SK-N-SH (cell line): Measurements from ENCODE around the gene TAS2R16. TPM values are rescaled to one million over a fixed set of nuclear protein-coding genes. Genes with fewer than 3 reads are reported as not detected.
"Not testable (repeated sequence)": the region's sequence is repeated elsewhere in the genome, so short reads cannot be mapped to it uniquely, and the experiment has no call there.

Experiments used
- CTCF ChIA-PET: fragments of 300-600, 350-600 bp; formaldehyde crosslinking; extraction: SDS; loops from one replicate; lab custom pipeline; 2021; lab: Yijun Ruan, JAX
- POLR2A ChIA-PET: fragments of 350-600 bp; sonication (Branson Sonifier 250); formaldehyde crosslinking; extraction: SDS; loops from one replicate; lab custom pipeline; 2020; ENCODE audit warnings: antibody characterized with exemption, inconsistent platforms; lab: Yijun Ruan, JAX
- DNase-seq: peaks from one replicate; pipeline ENCODE4 v3.0.0; 2012
- H2AFZ ChIP-seq: fragments of 200-600 bp; sonication (generic); 2 replicates; pipeline ENCODE4 v1.8.1; 2016; ENCODE audit warnings: antibody characterized with exemption, mild to moderate bottlenecking, low read depth
- H3F3A ChIP-seq: fragments of 200-600 bp; sonication (generic); replicated peaks from 2 replicates; pipeline ENCODE3; 2016; ENCODE audit warnings: antibody characterized with exemption, mild to moderate bottlenecking; ENCODE audit not compliant: insufficient read depth
- H3K27ac ChIP-seq, 2 experiments: fragments of 200-500 bp in 1 of 2; fragments of 200-600 bp in 1 of 2; sonication (Bioruptor generic) in 1 of 2; sonication (generic), shearing (Covaris generic) in 1 of 2; 2 replicates each; pipeline versions ENCODE4 v1.5.1 to v1.6.1; 2014 to 2016; ENCODE audit warnings: low read depth in 2 of 2, inconsistent platforms in 1 of 2, low read length in 1 of 2, mild to moderate bottlenecking in 1 of 2, mixed read lengths in 1 of 2
- H3K27me3 ChIP-seq: fragments of 200-600 bp; sonication (generic), shearing (Covaris generic); 2 replicates; pipeline ENCODE4 v1.6.1; 2016; ENCODE audit warnings: mixed run types; ENCODE audit not compliant: insufficient read depth
- H3K36me3 ChIP-seq, 2 experiments: fragments of 200-500 bp in 1 of 2; fragments of 200-600 bp in 1 of 2; sonication (Bioruptor generic) in 1 of 2; sonication (generic) in 1 of 2; replicated peaks in 1 of 2; 2 replicates each; pipeline versions ENCODE3 to v1.5.1; 2014 to 2016; ENCODE audit warnings: low read length in 1 of 2, mild to moderate bottlenecking in 1 of 2; ENCODE audit not compliant: insufficient read depth in 2 of 2, control insufficient read depth in 1 of 2
- H3K4me1 ChIP-seq, 2 experiments: fragments of 200-500 bp in 1 of 2; fragments of 200-600 bp in 1 of 2; sonication (Bioruptor generic) in 1 of 2; sonication (generic), shearing (Covaris generic) in 1 of 2; 2 replicates each; pipeline versions ENCODE4 v1.5.1 to v1.6.1; 2014 to 2016; ENCODE audit warnings: low read depth in 1 of 2, low read length in 1 of 2, mixed run types in 1 of 2; ENCODE audit not compliant: insufficient read depth in 2 of 2, control insufficient read depth in 1 of 2
- H3K4me2 ChIP-seq: fragments of 200-600 bp; sonication (generic), shearing (Covaris generic); 2 replicates; pipeline ENCODE4 v1.6.1; 2017; ENCODE audit warnings: mixed run types
- H3K4me3 ChIP-seq, 2 experiments: fragments of 200-500 bp in 1 of 2; fragments of 200-600 bp in 1 of 2; sonication (Bioruptor generic) in 1 of 2; sonication (generic), shearing (Covaris generic) in 1 of 2; 2 replicates each; pipeline versions ENCODE4 v1.5.1 to v1.8.1; 2014 to 2016; ENCODE audit warnings: low read depth in 2 of 2, inconsistent platforms in 1 of 2, low read length in 1 of 2, mild to moderate bottlenecking in 1 of 2, mixed read lengths in 1 of 2, moderate library complexity in 1 of 2
- H3K79me2 ChIP-seq: fragments of 200-600 bp; sonication (generic); 2 replicates; pipeline ENCODE4 v1.8.1; 2017; ENCODE audit warnings: mild to moderate bottlenecking; ENCODE audit not compliant: insufficient read depth
- H3K9ac ChIP-seq: fragments of 200-600 bp; sonication (generic); 2 replicates; pipeline ENCODE4 v1.6.1; 2017; ENCODE audit warnings: mixed run types
- H3K9me2 ChIP-seq: fragments of 200-600 bp; sonication (generic); 2 replicates; pipeline ENCODE4 v1.6.1; 2017; ENCODE audit warnings: mixed run types
- H3K9me3 ChIP-seq: fragments of 200-600 bp; sonication (generic); 2 replicates; pipeline ENCODE4 v1.6.1; 2017; ENCODE audit warnings: mixed run types, mild to moderate bottlenecking, moderate library complexity
- H4K20me1 ChIP-seq: fragments of 200-600 bp; sonication (generic); 2 replicates; pipeline ENCODE4 v1.6.1; 2017; ENCODE audit warnings: mild to moderate bottlenecking, mixed run types; ENCODE audit not compliant: insufficient read depth
- EZH2phosphoT487 ChIP-seq: fragments of 200-600 bp; sonication (generic); IDR thresholded peaks from 2 replicates; pipeline ENCODE4 v1.6.1; 2017; ENCODE audit warnings: low read depth, mixed run types, mild to moderate bottlenecking, antibody characterized with exemption, moderate library complexity, borderline replicate concordance
- FOSL2 ChIP-seq: IDR thresholded peaks from 2 replicates; pipeline ENCODE4 v1.4.0; 2012; ENCODE audit warnings: low read depth, mild to moderate bottlenecking, moderate library complexity, borderline replicate concordance
- NRF1 ChIP-seq: IDR thresholded peaks from 2 replicates; pipeline ENCODE4 v1.6.1; 2012; ENCODE audit warnings: low read depth, mild to moderate bottlenecking, low read length
- POLR2AphosphoS5 ChIP-seq: IDR thresholded peaks from 2 replicates; pipeline ENCODE4 v1.6.1; 2012; ENCODE audit warnings: low read depth, low read length
- RFX5 ChIP-seq: IDR thresholded peaks from 2 replicates; pipeline ENCODE4 v1.6.1; 2012; ENCODE audit warnings: mild to moderate bottlenecking, improper control_type of control experiment, low read length
- TCF12 ChIP-seq: IDR thresholded peaks from 2 replicates; pipeline ENCODE4 v1.4.0; 2012
- WGBS: methylation state at CpG from one replicate; pipeline ENCODE4 v1.1.6; 2017; ENCODE audit warnings: low lambda C conversion rate; 5-methylcytosine and 5-hydroxymethylcytosine counted together
- polyA plus RNA-seq, 3 experiments: library from polyadenylated mRNA; depleted of rRNA; stranded (reverse); fragments of >200 nt; gene quantifications; 2 replicates each; pipeline ENCODE4 v1.2.3, GENCODE V29; 2012
- TF ChIP-seq, protein P1 (sequence below): IDR thresholded peaks from 2 replicates; pipeline ENCODE4 v1.6.1; 2012; ENCODE audit warnings: mild to moderate bottlenecking, low read depth, low read length, moderate library complexity
- TF ChIP-seq, protein P2 (sequence below): fragments of 150-350 bp; IDR thresholded peaks from 2 replicates; pipeline ENCODE4 v1.6.1; 2017; ENCODE audit warnings: antibody characterized with exemption, low read length, low read depth, borderline replicate concordance

The TAS2R16 gene
- polyA plus RNA-seq, 1 of the 3 experiments (the other 2 are of a cell fraction) = not detected

DNA sequence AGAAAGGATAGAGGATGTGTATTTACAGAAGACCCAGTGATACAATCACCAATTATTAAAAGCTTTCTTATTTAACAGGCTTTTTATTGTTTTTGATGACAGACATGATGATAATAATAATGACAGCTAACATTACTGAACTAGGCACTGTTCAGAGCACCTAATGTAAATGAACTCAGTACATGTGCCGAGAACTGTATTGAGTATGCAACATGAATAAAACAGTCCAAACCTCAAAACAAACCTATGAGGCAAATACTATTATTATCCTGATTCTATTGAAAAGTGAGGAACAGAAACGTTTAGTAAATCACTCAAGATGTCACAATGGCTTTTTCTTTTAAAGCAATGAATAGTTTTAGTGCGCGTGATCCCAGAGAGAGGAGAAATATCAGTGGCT lies 27.1 kb downstream of the TAS2R16 start (continued):
- TF ChIP-seq FOSL2 = no peak
- TF ChIP-seq TCF12 = no peak
- TF ChIP-seq, protein P1, sequence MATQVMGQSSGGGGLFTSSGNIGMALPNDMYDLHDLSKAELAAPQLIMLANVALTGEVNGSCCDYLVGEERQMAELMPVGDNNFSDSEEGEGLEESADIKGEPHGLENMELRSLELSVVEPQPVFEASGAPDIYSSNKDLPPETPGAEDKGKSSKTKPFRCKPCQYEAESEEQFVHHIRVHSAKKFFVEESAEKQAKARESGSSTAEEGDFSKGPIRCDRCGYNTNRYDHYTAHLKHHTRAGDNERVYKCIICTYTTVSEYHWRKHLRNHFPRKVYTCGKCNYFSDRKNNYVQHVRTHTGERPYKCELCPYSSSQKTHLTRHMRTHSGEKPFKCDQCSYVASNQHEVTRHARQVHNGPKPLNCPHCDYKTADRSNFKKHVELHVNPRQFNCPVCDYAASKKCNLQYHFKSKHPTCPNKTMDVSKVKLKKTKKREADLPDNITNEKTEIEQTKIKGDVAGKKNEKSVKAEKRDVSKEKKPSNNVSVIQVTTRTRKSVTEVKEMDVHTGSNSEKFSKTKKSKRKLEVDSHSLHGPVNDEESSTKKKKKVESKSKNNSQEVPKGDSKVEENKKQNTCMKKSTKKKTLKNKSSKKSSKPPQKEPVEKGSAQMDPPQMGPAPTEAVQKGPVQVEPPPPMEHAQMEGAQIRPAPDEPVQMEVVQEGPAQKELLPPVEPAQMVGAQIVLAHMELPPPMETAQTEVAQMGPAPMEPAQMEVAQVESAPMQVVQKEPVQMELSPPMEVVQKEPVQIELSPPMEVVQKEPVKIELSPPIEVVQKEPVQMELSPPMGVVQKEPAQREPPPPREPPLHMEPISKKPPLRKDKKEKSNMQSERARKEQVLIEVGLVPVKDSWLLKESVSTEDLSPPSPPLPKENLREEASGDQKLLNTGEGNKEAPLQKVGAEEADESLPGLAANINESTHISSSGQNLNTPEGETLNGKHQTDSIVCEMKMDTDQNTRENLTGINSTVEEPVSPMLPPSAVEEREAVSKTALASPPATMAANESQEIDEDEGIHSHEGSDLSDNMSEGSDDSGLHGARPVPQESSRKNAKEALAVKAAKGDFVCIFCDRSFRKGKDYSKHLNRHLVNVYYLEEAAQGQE = no peak
- TF ChIP-seq EZH2phosphoT487 = no peak
- no peak for TF ChIP-seq POLR2AphosphoS5
- no peak for TF ChIP-seq RFX5
- TF ChIP-seq, protein P2, sequence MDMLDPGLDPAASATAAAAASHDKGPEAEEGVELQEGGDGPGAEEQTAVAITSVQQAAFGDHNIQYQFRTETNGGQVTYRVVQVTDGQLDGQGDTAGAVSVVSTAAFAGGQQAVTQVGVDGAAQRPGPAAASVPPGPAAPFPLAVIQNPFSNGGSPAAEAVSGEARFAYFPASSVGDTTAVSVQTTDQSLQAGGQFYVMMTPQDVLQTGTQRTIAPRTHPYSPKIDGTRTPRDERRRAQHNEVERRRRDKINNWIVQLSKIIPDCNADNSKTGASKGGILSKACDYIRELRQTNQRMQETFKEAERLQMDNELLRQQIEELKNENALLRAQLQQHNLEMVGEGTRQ = no peak

DNA sequence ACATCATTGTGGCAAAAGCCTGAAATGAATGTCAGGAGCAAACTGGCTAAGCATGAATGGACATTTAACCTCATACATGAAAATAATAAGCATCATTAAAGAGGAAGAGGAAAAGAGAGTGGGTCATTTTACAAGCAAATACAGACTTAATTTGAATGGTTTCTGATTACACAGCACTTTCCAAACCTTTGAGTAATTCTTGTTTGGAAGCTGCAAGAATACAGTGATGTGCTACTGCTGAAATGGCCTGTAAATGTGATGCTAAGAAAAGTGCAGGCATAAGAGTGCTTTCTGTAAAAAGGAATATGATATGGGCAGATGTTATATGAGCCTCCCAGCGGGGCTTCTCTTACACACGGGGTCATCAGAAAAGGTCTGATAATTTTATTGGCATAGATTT lies 30.2 kb downstream of the TAS2R16 start:
- H3K4me3 ChIP-seq = no peak overlapping the region
- no peaks in the 10 kb centered on the region for H3F3A ChIP-seq
- H3K4me2 ChIP-seq = no peak overlapping the region
- 3% methylated on average over 2 of the region's 2 CpGs for WGBS
- no peak for DNase-seq
- peaks cover 0 to 8% of the 10 kb centered on the region in 2 experiments; a peak in 1 of 4 replicates for H3K4me1 ChIP-seq
- H3K9me2 ChIP-seq = no peaks in the 10 kb centered on the region
- H4K20me1 ChIP-seq = no peaks in the 10 kb centered on the region
- no peaks in the 10 kb centered on the region for H3K27me3 ChIP-seq
- H3K36me3 ChIP-seq = no peaks in the 10 kb centered on the region
- ChIA-PET POLR2A (no interaction called here), CTCF (no interaction called here)
- TF ChIP-seq NRF1 (no peak), TCF12 (no peak)
- no peak overlapping the region for H2AFZ ChIP-seq
- H3K79me2 ChIP-seq = no peaks in the 10 kb centered on the region
- no peaks in the 10 kb centered on the region for H3K9me3 ChIP-seq
- H3K27ac ChIP-seq = no peak overlapping the region
- H3K9ac ChIP-seq = no peak overlapping the region

DNA sequence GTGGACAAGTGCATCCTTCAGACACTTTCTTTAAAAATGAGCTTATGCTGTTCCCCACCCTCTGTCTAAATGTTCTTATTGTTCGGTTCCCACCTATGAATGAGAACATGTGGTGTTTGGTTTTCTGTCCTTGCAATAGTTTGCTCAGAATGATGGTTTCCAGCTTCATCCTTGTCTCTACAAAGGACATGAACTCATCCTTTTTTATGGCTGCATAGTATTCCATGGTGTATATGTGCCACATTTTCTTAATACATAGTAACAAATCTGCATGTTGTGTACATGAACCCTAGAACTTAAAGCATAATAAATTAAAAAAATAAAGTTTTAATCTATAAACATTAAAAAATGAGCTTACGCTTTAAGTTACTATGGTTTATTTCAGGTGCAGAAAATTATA lies 41.8 kb downstream of the TAS2R16 start:
- H3K4me2 ChIP-seq, H3F3A ChIP-seq, H3K4me3 ChIP-seq, H3K9me2 ChIP-seq, H3K27me3 ChIP-seq, H3K27ac ChIP-seq, H3K79me2 ChIP-seq, H3K9me3 ChIP-seq, H3K36me3 ChIP-seq, POLR2A ChIA-PET, H2AFZ ChIP-seq, H3K9ac ChIP-seq, DNase-seq, H4K20me1 ChIP-seq, H3K4me1 ChIP-seq: not testable (repeated sequence)
- WGBS = 55% methylated on average over 2 of the region's 2 CpGs
- CTCF ChIA-PET = interaction anchor here (0.5 to 1.3 kb wide), 2 partner anchors 8 to 27 kb away, joined by 3 read pairs; no protein-coding TSS in a partner anchor
